HCT116 (cell line): ENCODE data around the gene DDR1. TPM values are rescaled to one million over a fixed set of nuclear protein-coding genes. Genes with fewer than 3 reads are reported as not detected.
A peak's percentile ranks its signal among the peaks of the same experiment; 100 is the strongest.

Experiments used
- ATAC-seq: fragments of 200-7000 bp; cut with Tn5 transposase; 2 replicates; pipeline ENCODE4 v1.9.1; 2020; ENCODE audit warnings: mild to moderate bottlenecking, moderate library complexity
- Bru-seq: library from RNA; stranded (reverse); fragments of 400-500 nt; gene quantifications from one replicate; lab custom pipeline; 2021; lab: Mats Ljungman, UMichigan
- BruChase-seq, 2 experiments: library from RNA; stranded (reverse); fragments of 400-500 nt; gene quantifications; one replicate each; lab custom pipeline; 2021; lab: Mats Ljungman, UMichigan
- BruUV-seq: library from RNA; stranded (reverse); fragments of 400-500 nt; replicated peaks from 2 replicates; lab custom pipeline; 2021; lab: Mats Ljungman, UMichigan
- CTCF ChIA-PET: fragments of 300-600 bp; sonication (Branson Sonifier 250); formaldehyde crosslinking; loops from one replicate; lab custom pipeline; 2021; ENCODE audit warnings: antibody characterized with exemption; lab: Charles Lee
- POLR2A ChIA-PET: fragments of 300-600, 350-600 bp; sonication (Branson Sonifier 250); formaldehyde crosslinking; loops from one replicate; lab custom pipeline; 2021; ENCODE audit warnings: antibody characterized with exemption; lab: Charles Lee
- RAD21 ChIA-PET, 2 experiments: fragments of 300-600 bp; sonication (Branson Sonifier 250); formaldehyde crosslinking; loops; one replicate each; lab custom pipeline; 2023; ENCODE audit warnings: low total read pairs in 2 of 2; ENCODE audit not compliant: uncharacterized antibody in 2 of 2, unreplicated experiment in 2 of 2, low non-redundant PET in 1 of 2; lab: Charles Lee
- DNase-seq: peaks from one replicate; pipeline ENCODE4 v3.0.0-alpha.2; 2010; ENCODE audit warnings: low read depth, low spot score
- H2AFZ ChIP-seq: fragments of 200-600 bp; shearing (Covaris generic), sonication (generic); 2 replicates; pipeline ENCODE4 v1.6.1; 2017; ENCODE audit warnings: low read depth, mixed run types, mixed read lengths, antibody characterized with exemption, low read length; ENCODE audit not compliant: poor library complexity, severe bottlenecking
- H3K27ac ChIP-seq: 2 replicates; pipeline ENCODE4 v1.5.1; 2012; ENCODE audit warnings: low read depth, low read length
- H3K27me3 ChIP-seq: fragments of 200-600 bp; sonication (generic); 2 replicates; pipeline ENCODE4 v1.6.1; 2016; ENCODE audit warnings: mixed run types, low read length, mixed read lengths; ENCODE audit not compliant: insufficient read depth
- H3K36me3 ChIP-seq, 2 experiments: fragments of 200-500 bp in 1 of 2; fragments of 200-600 bp in 1 of 2; sonication (Bioruptor generic) in 1 of 2; sonication (generic) in 1 of 2; 2 replicates each; pipeline versions ENCODE4 v1.5.1 to v1.6.1; 2014 to 2016; ENCODE audit warnings: low read length in 2 of 2, inconsistent platforms in 1 of 2, mixed read lengths in 1 of 2, mixed run types in 1 of 2; ENCODE audit not compliant: insufficient read depth in 2 of 2, control insufficient read depth in 1 of 2
- H3K4me1 ChIP-seq, 2 experiments: fragments of 200-600 bp in 1 of 2; sonication (generic) in 1 of 2; 2 replicates each; pipeline versions ENCODE4 v1.5.1 to v1.6.1; 2012 to 2017; ENCODE audit warnings: low read length in 2 of 2, inconsistent platforms in 1 of 2, mild to moderate bottlenecking in 1 of 2, mixed read lengths in 1 of 2, mixed run types in 1 of 2, moderate library complexity in 1 of 2; ENCODE audit not compliant: insufficient read depth in 2 of 2, control insufficient read depth in 1 of 2
- H3K4me2 ChIP-seq: fragments of 200-600 bp; sonication (generic); 2 replicates; pipeline ENCODE4 v1.6.1; 2017; ENCODE audit warnings: mixed run types, low read length, mixed read lengths
- H3K4me3 ChIP-seq, 2 experiments: fragments of 200-600 bp in 1 of 2; sonication (generic) in 1 of 2; replicated peaks in 1 of 2; 2 replicates each; pipeline ENCODE4 v1.5.1; 2011 to 2016; ENCODE audit warnings: low read length in 2 of 2, control low read depth in 1 of 2, low read depth in 1 of 2, mild to moderate bottlenecking in 1 of 2, mixed read lengths in 1 of 2, mixed run types in 1 of 2
- H3K79me2 ChIP-seq: fragments of 200-600 bp; sonication (generic); 2 replicates; pipeline ENCODE4 v1.6.1; 2017; ENCODE audit warnings: mild to moderate bottlenecking, mixed run types, low read length, moderate library complexity, mixed read lengths; ENCODE audit not compliant: insufficient read depth
- H3K9ac ChIP-seq: fragments of 200-600 bp; sonication (generic); 2 replicates; pipeline ENCODE4 v1.6.1; 2016; ENCODE audit warnings: low read length, mixed read lengths
- H3K9me2 ChIP-seq: fragments of 200-600 bp; sonication (generic), shearing (Covaris generic); 2 replicates; pipeline ENCODE4 v1.6.1; 2017; ENCODE audit warnings: mixed run types, mild to moderate bottlenecking, moderate library complexity; ENCODE audit not compliant: insufficient read depth
- H3K9me3 ChIP-seq, 2 experiments: fragments of 200-500 bp in 1 of 2; fragments of 200-600 bp in 1 of 2; sonication (Bioruptor generic) in 1 of 2; sonication (generic) in 1 of 2; 2 replicates each; pipeline ENCODE4 v1.6.1; 2014 to 2017; ENCODE audit warnings: low read length in 2 of 2, mixed read lengths in 2 of 2, inconsistent platforms in 1 of 2, low read depth in 1 of 2, mild to moderate bottlenecking in 1 of 2, mixed run types in 1 of 2, moderate library complexity in 1 of 2; ENCODE audit not compliant: control insufficient read depth in 1 of 2, insufficient read depth in 1 of 2
- H4K20me1 ChIP-seq: fragments of 200-600 bp; sonication (generic), shearing (Covaris generic); 2 replicates; pipeline ENCODE4 v1.6.1; 2017; ENCODE audit warnings: mixed run types, mild to moderate bottlenecking, moderate library complexity; ENCODE audit not compliant: insufficient read depth
- EZH2phosphoT487 ChIP-seq: fragments of 200-600 bp; IDR thresholded peaks from 2 replicates; pipeline ENCODE4 v1.6.1; 2018; ENCODE audit warnings: antibody characterized with exemption, borderline replicate concordance
- ZFX ChIP-seq: fragments of 450-650 bp; IDR thresholded peaks from 2 replicates; pipeline ENCODE4 v1.6.1; 2017
- intact Hi-C: fragments of 100-400 bp; cut with micrococcal nuclease; formaldehyde crosslinking; loops from 2 replicates; pipeline ENCODE4 v1.10.0; 2022
- long read RNA-seq: library from polyadenylated mRNA; unstranded; transcript quantifications from one replicate; pipeline ENCODE4 v2.0.0, GENCODE V29; 2021; ENCODE audit not compliant: unreplicated experiment
- polyA plus RNA-seq: library from polyadenylated mRNA; unstranded; fragments of >200 nt; gene quantifications from 2 replicates; pipeline ENCODE4 v1.2.1, GENCODE V29; 2012; ENCODE audit warnings: missing spikeins
- total RNA-seq: library from RNA; stranded (reverse); gene quantifications from one replicate; pipeline ENCODE4 v1.2.1, GENCODE V29; 2021; ENCODE audit not compliant: unreplicated experiment
- TF ChIP-seq, protein P1 (sequence below): IDR thresholded peaks from 2 replicates; pipeline ENCODE4 v1.6.1; 2012
- TF ChIP-seq, protein P2 (sequence below): IDR thresholded peaks from 2 replicates; pipeline ENCODE4 v1.6.1; 2011; ENCODE audit warnings: mild to moderate bottlenecking, low read length, moderate library complexity; ENCODE audit not compliant: insufficient replicate concordance; ENCODE audit errors: extremely low read depth

DDR1 gene
- total RNA-seq, result 211 TPM
- 138 and 167 TPM in 2 replicates for polyA plus RNA-seq
- percentile 79 among the genes with signal in this experiment for Bru-seq, nascent RNA
- BruChase-seq, experiment 1, labeled RNA remaining after a 6-hour chase, result percentile 95 among the genes with signal in this experiment
- BruChase-seq, experiment 2, labeled RNA remaining after a 2-hour chase, result percentile 91 among the genes with signal in this experiment
- long read RNA-seq, transcript DDR1-224 (16 exons, 3,832 nt), result minor isoform, 8 of 225 reads
- long read RNA-seq, transcript DDR1-232 (17 exons, 3,588 nt), result major isoform, 13 of 225 reads
- long read RNA-seq, partial matches to known transcripts, result 148 of 225 reads
- long read RNA-seq, other reads (novel, unspliced or antisense), result 54 of 225 reads

DNA sequence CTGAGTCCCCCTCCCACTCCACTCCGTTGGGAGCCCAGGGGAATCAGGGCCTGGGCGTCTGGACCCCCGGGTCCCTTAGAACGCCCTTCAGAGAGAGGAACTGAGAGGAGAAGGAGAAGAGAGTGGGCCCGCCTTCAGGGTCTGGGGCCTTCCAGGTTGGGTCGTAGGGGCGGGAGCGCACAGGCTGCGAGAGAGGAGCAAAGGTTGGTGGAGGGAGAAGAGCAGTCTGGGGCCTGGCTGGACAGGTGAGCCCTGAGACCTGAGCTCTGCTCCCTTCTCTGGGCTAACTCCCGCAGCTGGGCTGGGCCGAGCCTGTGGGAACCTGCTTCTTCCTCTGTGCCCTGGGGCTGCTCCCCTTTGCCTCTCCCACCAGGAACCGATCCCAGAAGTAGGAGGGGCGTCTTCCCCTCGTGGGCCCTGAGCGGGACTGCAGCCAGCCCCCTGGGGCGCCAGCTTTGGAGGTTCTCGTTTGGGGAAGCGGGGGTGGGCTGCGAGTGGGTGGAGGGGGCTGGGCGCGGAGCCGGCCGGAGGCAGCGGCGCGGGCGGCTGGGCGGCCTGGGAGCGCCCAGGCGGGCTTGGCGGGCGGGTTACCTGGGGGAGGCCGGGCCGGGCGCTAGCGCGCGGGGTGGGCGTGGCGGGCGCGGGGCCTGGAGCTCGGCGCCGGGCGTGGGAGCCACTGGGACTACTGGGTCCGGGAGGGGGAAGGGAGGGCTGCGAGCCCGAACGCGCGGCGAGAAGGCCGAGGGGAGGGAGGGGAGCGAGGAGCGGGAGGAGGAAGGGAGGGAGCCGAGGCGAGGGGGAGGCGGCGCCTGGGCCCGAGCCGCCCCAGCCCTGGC, at the start of gene DDR1:
DDR1 (plus strand) TSS at position 835 of the 836 bp plus-strand sequence. CDS start 4,211 bp downstream, outside the sequence.
- Histone ChIP-seq H2AFZ (no peak within 1 kb of the TSS), H3K4me1 (peaks cover 50 to 65% of the 10 kb centered on the region in 2 experiments), H3K4me2 (peak within 1 kb of the TSS; percentile 99), H3K36me3 (peaks cover under 1 to 4% of the 10 kb centered on the region in 2 experiments; a peak in 2 of 4 replicates), H3K4me3 (peak within 1 kb of the TSS; percentile 83 to 87), H3K27ac (peak within 1 kb of the TSS; percentile 99), H3K79me2 (peaks cover 59% of the 10 kb centered on the region), H3K9me2 (no peaks in the 10 kb centered on the region), H3K9ac (peak within 1 kb of the TSS; percentile 92), H3K27me3 (no peaks in the 10 kb centered on the region), H3K9me3 (no peaks in the 10 kb centered on the region), H4K20me1 (no peaks in the 10 kb centered on the region)
- intact Hi-C loops, result loop anchor here (2.0 kb wide), 1 partner anchor 25 kb away; the partner anchor contains the start of gene GTF2H4
- no TSS peak for BruUV-seq
- peak; percentile 30 for ATAC-seq
- TF ChIP-seq ZFX, result 0 out of 2 replicates have a peak, but pooled peaks have one; percentile 36
- no peak for TF ChIP-seq EZH2phosphoT487
- TF ChIP-seq, protein P1, sequence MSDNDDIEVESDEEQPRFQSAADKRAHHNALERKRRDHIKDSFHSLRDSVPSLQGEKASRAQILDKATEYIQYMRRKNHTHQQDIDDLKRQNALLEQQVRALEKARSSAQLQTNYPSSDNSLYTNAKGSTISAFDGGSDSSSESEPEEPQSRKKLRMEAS, result no peak
- TF ChIP-seq, protein P2, sequence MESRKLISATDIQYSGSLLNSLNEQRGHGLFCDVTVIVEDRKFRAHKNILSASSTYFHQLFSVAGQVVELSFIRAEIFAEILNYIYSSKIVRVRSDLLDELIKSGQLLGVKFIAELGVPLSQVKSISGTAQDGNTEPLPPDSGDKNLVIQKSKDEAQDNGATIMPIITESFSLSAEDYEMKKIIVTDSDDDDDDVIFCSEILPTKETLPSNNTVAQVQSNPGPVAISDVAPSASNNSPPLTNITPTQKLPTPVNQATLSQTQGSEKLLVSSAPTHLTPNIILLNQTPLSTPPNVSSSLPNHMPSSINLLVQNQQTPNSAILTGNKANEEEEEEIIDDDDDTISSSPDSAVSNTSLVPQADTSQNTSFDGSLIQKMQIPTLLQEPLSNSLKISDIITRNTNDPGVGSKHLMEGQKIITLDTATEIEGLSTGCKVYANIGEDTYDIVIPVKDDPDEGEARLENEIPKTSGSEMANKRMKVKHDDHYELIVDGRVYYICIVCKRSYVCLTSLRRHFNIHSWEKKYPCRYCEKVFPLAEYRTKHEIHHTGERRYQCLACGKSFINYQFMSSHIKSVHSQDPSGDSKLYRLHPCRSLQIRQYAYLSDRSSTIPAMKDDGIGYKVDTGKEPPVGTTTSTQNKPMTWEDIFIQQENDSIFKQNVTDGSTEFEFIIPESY, result peak; percentile 18
- no peak for DNase-seq
- ChIA-PET RAD21 (interaction anchor here (0.5 to 1.4 kb wide), 3 partner anchors 24 to 155 kb away, joined by 3 to 9 read pairs (median 3); partner anchors contain the start of gene GTF2H4 (in 1 of the 2)), POLR2A (interaction anchor here (0.6 to 2.2 kb wide), 11 partner anchors 8 to 527 kb away, joined by 3 to 9 read pairs (median 4); partner anchors contain the start of gene VARS2), CTCF (interaction anchor here (0.6 to 1.7 kb wide), 5 partner anchors 22 to 402 kb away, joined by 3 to 10 read pairs (median 5); partner anchors contain the start of gene VARS2)
